GM21447 (cell line): ENCODE data around the gene PAXX.

Experiments
- ATAC-seq: cut with Tn5 transposase; IDR thresholded peaks from one replicate; pipeline ENCODE4 v1.9.1; 2021; ENCODE audit not compliant: unreplicated experiment

The PAXX gene

DNA sequence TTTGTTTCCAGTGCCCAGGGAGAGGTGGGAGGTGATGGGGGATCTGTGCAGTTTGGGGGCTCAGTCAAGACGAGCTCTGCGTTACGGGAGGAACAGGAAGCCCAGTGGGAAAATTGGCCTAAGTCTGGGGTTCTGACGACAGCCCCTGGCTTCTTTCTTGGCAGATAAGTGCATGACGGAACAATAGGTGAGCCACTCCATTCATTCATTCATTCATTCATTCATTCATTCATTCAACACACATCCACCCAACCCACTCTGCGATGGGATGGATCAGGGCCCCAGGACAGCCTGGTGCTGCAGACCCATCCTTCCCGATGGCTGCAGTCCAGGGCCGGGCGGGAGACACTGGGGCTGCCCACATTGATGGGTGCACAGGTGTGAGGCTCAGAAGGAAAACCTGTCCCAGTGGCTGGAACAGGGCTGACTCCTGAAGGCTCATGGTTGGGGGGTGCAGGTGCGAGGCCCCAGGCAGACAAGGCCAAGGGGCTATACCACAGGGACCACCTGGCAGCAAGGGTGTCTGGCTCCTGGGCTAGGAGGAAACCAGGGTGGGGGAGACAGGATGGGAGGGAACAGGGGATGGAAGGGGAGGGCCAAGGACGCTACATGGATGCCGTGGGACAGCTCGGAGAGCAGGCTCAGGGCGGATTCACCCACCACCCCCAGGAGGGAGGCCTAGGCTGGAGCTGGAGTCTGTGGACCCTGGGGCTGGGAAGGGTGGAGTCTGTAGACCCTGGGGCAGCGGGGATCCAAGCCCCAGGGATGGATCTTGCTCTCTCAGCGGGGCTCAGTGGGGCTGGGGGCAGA lies 11.3 kb upstream of the PAXX start:
- no peak for ATAC-seq

DNA sequence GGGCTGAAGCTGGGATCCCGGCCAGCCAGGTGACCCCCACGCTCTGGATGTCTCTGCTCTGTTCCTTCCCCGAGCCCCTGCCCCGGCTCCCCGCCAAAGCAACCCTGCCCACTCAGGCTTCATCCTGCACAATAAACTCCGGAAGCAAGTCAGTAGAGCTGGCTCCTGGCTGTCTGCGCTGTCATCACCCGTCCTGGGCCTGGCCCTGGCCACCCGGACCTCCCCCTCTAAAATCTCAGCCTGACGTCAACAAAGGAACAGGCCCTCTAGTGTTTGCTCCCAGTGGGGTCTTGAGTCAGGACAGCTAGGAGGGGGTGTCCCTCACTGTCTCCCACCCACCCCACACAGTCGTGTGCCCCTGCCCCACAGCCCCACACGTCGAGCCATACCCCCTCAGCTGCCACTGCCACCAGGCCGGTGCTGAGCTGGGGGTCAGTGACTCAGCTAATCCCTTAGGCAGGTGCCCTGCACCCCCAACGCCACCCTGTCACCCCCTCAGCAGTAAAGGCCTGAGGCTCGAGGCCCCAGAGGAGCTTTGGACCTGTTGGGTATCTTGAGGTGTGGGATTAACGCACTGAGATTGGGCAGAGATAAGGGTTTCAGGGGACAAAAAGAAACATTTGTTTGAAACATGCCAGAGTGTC lies 10.5 kb upstream of the PAXX start:
- ATAC-seq, result no peak

DNA sequence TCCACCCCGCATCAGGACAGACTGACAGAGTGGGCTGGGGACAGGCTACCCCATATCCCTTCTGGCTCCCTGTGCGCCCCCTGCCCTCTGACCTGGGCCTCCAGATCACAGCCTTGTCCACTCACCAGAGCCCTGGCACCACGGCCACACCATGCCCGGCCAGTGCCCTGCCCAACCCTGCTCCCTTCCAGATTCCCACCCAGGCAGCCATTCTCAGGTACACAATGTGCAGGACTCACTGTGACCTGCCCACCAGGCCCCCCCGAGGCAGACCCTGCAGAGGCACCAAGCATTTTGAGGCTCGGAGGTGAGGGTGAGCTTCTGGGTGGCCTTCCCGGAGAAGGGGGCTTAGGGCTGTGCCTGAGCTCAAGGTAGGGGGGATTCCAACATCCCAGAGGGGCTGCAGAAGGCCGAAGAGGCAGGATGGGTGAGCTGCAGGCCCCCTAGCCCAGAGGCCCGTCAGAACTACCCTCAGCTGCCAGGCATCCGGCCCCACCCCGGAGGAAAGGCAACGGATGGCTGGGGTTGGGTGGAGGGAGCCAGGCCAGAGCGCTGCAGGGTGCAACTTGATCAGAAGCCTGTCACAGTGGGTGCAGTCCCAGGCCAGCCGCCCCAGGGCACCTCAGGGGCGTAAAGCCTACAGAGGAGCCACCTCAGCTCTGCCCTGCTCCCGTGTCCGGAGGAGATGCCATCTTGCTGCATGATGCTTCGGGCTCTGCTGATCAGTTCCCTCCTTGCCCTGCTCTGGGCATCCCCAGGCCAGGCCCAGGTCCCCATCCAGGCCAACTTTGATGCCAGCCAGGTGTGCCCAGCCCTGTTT lies 9.8 kb upstream of the PAXX start, which contains the start of gene LCNL1:
TSS of gene LCNL1 (plus strand) at position 762 of the 820 bp plus-strand sequence. CDS start 594 bp downstream, outside the sequence.
- ATAC-seq, result no peak

DNA sequence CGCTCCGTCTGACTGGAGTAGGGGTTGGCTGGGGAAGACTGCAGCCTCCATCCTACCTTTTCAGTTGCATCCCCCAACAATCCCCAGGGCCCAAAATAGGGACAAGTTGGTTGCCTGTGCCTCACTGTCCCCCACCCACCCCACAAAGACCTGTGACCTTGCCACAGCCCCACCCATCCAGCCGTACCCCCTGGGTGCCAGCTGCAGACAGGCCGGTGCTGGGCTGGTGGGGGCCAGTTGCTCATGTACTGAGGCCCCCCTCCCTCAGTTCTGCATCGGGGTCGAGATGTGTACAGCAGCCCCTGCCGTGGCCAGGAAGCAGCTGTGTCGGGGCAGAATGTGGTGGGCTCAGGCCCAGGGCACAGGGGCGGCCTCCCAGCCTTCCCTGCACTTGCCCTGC lies 9.1 kb upstream of the PAXX start:
- no peak for ATAC-seq

DNA sequence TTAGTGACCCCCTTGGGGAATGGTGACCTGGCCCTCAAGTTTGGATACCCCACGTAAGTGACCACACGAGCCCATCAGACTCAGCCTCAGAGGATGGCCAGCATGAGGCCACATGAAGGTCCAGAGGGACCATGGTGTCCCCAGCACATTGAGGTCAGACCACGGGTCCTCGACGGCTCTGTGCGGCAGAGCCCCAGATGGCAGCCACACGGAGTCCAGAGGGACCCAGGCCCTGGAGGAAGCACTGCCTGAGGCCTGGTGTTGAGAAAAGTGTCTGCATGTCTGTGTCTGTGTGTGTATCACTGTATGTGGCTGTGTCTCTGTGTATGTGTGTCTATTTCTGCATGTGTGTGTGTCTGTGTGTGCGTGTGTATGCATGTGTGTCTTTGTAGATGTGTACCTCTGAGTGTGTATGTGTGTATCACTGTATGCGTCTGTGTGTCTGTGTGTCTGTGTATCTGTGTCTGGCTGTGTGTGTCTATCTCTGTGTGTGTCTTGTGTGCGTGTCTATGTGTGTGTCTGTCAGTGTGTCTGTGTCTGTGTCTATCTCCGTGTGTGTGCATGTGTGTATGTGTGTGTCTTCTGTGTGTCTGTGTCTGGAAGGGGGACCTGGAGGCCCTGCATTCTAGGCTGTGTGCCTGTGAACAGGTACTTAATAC lies 8.4 kb upstream of the PAXX start:
- ATAC-seq, result no peak

DNA sequence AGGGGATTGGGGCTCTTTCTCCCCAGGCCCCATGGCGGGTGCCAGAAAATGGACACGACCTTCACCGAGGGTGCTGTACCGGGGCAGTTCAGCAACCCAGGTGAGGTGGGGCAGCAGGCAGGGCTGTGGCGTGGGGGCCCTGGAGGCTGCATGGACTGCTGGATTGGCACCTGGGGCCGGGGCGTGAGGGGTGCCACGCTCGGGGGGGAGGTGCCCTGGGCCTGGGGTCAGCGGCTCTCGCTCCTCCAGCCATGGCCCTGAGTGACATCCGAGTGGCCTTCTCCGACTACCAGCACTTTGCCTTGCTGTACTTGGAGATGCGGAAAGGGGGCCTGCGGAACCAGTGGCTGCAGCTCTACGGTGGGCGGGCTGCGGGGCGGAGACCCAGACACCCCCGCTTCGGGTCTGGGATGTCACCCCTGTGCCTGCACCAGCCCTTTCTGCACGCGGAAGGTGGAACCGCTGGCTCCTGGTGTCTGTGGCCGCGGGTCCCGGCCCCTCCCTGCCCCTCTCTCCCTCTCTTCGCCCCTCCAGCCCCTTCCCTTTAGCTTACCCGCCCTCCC lies 7.7 kb upstream of the PAXX start:
- ATAC-seq, result no peak

DNA sequence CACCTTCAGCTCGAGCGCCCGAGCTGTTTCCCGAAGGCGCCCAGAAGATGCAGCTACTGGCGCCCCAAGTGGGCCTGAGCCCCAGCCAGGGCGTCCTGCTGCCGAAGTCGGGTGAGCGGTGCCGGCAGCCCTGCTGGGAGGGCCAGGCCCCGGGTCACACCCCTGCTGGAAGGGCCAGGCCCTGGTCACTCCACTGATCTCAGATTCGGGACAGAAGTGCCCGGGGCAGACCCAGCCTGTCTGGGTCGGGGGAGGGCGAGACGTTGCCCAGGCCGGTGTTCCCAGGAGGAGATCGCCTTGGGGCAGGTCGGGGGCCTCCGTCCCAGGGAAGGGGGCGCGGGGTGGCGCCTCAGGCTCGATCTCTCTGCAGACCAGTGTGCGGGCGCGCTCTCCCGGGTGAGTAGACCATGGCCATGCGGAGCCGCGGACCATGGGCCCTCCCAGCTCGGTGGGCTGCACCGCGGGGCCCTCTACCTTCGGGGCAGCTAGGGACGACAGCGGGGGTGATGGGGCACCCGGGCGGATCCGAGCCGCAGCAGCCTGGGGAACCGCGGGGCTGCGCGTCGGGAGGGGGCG lies 7.1 kb upstream of the PAXX start:
- ATAC-seq, result no peak

DNA sequence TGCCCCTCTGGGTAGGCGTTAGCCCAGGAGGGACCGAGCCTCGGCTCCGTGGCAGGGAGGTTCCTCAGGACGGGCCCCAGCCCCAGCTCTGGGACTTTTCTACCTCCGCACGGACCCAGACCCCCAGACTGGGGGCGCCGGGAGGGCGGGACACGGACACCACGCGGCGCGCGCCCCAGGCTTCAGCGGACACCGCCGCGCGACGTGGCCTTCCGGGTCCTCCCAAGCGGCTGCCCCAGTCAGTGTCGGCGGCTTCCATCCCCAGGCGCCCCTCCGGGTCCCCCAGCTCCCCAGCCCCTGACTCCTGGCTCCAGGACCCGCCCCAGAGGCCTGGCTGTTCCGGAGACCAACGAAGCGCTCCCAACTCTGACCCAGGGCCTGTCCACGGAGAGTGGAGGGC lies 6.4 kb upstream of the PAXX start:
- ATAC-seq, result no peak

DNA sequence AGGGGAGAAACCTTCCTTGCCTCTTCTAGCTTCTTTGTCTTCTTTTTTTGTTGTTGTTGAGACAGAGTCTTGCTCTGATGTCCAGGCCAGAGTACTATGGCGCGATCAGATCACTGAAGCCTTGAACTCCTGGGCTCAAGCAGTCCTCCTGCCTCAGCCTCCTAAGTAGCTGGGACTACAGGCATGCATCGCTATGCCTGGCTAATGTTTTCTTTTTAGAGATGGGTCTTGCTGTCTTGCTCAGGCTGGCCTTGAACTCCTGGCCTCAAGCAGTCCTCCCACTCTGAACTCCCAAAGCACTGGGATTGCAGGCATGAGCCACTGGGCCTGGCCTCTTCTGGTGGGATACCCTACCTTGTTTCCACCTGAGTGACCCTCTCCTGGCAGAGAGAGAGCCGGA lies 3.4 kb upstream of the PAXX start:
- ATAC-seq, result no peak

DNA sequence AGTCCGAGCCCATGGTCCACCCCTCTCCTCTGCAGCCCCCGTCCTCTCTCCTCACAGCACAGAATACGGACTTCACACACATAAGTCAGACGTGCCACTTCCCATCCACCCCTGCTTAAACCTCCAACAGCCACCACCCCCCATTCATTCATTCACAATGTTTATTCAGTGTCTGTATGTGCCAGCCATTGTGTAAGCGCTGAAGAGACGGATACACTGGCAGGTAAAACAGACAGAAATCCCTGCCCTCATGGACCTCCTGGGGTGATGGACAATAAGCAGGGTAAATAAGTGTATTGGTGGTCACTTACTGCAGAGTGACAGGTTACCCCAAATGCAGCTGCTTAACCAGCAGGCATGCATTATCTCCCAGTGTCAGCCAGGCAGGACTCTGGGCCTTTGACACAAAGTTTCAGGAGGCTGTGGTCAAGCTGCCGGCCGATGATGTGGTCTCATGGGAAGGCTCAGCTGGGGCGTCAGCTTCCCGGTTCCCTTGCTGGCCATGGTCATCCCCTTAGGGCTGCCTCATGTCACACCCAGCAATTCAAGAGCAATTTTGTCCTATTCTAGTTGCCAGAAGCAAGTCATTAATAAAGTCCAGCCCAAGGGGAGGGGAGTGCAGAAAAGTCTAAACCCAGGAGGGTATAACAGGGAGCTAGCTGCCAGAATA lies 1.8 kb upstream of the PAXX start:
- no peak for ATAC-seq

DNA sequence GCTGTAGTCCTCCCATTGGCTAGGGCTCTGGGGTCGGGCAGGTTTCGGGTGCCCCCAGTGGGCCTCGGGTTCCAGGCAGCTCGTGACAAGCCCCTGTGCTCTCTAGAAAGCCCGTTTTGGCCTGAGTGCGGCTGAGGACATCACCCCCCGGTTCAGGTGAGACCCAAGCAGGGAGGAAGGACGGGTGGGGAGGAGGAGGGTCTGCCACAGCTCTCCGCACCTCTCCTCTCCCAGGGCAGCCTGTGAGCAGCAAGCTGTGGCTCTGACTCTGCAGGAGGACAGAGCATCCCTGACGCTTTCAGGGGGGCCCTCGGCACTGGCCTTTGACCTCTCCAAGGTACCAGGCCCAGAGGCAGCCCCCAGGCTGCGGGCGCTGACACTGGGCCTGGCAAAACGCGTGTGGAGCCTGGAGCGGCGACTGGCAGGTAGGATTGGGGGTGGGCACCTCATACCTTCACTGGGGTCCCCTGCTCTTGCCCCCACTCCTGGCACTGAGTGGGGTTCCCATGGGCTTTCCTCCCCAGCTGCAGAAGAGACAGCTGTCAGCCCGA lies 672 bp downstream of the PAXX start:
- no peak for ATAC-seq

DNA sequence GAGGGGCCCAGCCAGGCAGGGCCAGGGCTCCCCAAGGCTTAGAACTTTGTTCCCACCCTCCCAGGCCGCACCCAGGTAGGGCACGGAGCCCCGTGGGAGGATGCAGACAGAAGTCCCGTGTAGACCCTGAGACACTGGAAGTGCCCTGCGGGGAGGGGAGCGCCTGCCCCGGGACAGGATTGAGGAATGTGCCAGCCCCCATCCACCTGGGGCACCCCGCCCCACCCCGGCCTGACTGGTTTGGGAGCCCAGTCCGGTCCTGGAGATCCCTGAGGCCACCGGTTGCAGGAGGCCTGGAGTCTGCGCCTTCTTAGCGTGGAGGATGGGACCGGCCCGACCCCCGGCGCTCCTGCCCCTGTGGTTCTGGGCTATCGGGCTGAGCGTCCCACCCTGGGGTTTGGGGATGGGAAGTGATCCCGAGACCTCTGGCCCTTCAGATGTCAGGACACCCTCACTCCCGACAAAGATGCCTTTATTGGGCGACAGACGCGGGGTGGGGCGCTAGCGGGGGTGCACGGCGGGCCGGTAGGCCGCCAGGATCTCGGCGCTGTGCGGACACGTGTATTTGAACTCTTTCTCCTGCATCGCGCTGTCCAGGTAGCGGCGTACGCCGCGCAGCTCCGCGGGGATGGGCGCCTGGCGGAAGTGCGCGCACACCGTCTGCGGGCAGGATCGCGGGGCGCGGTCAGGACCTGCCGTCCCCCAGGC lies 2.1 kb downstream of the PAXX start:
- no peak for ATAC-seq

DNA sequence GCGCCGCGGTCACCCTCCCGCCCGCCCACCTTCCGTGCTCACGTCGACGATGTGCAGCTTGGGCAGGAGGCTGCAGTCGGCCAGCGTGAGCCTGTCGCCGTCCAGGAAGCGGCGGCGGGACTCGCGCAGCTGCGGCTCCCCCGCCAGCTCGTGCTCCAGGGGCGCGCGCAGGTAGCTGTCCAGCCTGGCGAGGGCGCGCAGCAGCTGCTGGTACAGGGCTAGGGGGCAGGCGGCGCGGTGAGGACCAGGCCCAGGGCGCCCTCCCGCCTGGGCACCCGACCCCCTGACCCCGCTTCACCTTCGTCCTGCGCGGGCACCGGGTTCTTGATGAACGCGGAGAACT lies 2.6 kb downstream of the PAXX start:
- ATAC-seq, result no peak

DNA sequence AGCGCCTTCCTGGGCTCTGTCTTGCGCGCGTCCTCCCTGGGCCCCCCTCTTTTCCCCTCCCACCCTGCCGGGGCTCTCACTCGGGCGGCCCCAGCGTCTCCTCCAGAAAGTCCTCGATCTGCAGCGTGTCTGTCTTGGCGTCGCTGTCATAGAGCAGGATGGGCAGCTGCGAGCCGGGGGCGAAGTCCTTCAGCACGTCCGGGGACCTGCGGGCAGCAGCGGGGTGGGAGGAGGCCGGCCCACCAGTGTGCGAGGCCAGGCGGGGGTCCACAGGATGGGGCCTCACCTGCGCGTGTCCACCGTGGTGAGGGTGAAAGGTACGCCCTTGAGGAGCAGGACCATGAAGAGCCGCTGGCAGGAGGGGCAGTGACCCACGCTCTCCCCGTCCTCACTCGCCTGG lies 3.1 kb downstream of the PAXX start:
- ATAC-seq, result no peak

DNA sequence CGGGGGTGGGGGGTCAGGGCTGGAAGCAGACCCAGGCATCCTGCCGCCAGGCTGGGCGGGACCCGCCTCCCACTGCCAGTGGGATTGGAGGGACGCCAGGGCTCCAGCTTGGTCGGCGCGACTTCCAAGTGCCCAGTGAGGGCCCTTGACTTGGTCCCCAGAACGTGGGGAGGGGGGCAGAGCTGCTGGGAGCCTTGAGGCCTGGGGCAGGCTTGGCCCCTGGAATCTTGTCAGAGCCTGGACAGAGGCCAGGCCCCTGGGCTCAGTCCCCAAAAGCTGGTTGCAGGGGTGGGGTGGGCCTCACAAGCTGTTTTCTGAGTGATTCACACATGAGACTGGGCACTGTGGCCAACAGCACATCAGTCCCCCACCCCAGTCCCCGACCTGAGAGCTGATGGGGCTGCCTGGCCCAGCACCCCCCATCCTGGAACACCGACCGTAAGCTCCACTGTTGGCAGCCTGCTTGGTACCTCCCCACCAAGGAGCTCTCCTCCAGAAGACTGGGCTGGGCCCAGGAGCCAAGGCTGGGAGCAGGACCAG lies 3.6 kb downstream of the PAXX start:
- ATAC-seq, result no peak

DNA sequence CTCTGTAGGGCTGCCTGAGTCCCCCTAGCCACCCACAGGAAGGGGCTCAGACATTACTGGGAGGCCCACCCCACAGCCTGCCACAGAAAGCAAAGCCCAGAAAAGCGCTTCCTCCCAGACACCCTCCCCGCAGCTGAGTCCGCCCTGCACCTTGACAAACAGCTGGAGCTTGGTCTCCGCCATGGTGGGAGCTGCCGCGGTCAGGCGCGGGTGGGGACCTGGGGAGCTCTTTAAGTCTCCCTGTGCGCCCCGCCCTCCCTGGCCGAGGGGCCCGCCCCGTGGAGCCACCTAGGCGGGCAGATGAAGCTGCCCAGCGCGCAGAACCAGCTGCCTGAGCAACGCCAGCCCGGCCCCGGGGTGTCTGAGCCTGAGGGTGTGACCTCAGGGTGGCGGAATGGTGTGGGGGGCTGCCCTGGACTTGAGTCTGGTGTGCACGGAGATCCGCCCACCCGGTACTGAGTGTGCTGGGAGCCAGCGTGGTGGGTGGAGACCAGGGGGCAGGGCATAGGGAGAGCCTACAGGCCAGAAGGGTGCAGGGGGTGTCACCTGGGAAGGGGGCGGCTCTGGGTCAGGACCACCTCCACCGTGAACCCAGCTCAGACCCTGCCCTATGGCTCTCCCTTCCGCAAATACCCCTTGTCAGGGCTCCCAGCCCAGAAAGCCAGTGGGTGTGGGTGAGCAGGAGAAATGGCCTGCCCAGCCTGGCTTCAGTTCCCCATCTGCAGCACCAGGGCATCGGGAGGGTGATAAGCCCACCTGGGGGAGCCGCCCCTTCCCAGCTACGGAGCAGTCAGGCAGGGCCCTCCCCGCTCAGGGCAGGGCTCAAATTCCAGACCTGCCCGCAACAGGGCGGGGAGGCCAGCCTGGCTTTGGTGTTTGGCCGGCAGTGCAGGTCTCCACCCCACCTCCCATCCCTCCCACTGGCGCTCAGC lies 4.4 kb downstream of the PAXX start, which contains the start of gene CLIC3:
TSS of gene CLIC3 (minus strand) at position 208 of the 932 bp plus-strand sequence. CDS start at position 183, 25 bp downstream.
- no peak for ATAC-seq

DNA sequence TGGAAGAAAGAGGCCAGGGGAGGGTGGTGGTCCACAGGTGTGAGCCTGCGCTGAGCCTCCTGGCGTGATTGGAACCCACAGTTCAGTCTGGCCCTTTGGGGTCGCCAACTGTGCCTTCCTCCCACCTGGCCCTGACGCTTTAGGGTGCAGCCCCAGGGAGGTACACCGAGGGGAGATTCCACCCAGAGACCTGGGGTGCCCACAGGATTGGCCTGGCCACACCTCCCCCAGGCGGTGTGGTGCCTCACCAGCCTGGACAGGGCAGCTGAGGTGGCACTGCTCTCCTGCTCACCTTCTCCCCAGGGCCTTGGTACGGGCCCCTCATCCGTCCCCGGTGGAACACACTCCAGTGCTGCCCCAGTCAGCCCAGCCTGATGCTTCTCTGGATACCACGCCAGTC lies 5.1 kb downstream of the PAXX start:
- no peak for ATAC-seq

DNA sequence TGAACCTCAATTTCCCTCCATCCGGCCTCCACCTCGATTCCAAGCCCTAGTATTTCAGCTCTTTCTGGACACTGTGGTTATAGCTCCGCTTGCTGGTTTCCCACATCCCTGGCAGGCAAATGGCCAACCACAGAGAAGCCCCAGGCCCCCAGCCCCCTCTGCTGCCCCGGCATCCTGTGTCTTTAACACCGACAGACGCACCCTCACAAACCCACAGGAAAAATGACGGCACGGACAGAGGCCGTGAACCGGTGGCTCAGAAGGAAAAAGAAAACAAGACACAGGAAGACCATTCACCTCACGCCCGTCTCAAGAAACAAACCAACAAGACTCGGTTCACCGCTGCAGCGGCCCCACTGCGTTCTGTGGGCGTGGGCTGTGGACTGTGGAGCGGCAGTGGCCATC lies 5.6 kb downstream of the PAXX start:
- no peak for ATAC-seq
